ENCODE data around the gene UFD1. TPM values are rescaled to one million over a fixed set of nuclear protein-coding genes. Genes with fewer than 3 reads are reported as not detected.

The UFD1 gene
- total and polyA plus RNA-seq, 2 of the 13 experiments (the other 11 are each of a cell fraction or from before 2014, with no cell fraction given) = 47.9 to 51.1 TPM

- TF ChIP-seq, protein P1, sequence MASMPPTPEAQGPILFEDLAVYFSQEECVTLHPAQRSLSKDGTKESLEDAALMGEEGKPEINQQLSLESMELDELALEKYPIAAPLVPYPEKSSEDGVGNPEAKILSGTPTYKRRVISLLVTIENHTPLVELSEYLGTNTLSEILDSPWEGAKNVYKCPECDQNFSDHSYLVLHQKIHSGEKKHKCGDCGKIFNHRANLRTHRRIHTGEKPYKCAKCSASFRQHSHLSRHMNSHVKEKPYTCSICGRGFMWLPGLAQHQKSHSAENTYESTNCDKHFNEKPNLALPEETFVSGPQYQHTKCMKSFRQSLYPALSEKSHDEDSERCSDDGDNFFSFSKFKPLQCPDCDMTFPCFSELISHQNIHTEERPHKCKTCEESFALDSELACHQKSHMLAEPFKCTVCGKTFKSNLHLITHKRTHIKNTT (CRISPR knock-in tag; IDR thresholded peaks at IDR 0.05) = no peak
- TF ChIP-seq BRD4 (CRISPR knock-in tag; IDR thresholded peaks at IDR 0.05) (no peak), POLR2A (IDR thresholded peaks at IDR 0.05; ENCODE audit: insufficient read depth in 1 of 2, low read depth in 2 of 2, low read length in 2 of 2) (peak; percentile 55 to 87; a peak in 3 of 4 replicates), HOXA5 (CRISPR knock-in tag; IDR thresholded peaks at IDR 0.05) (peak; percentile 20; the same call in 1 of the 2 replicates), ZNF30 (CRISPR knock-in tag; IDR thresholded peaks at IDR 0.05) (no peak), NFYC (CRISPR knock-in tag; IDR thresholded peaks at IDR 0.05) (peak; percentile 95), ONECUT2 (CRISPR knock-in tag; IDR thresholded peaks at IDR 0.05) (no peak), ZBTB1 (CRISPR knock-in tag; IDR thresholded peaks at IDR 0.05; ENCODE audit: borderline replicate concordance) (no peak), ZNF382 (CRISPR knock-in tag; IDR thresholded peaks at IDR 0.05; ENCODE audit: borderline replicate concordance) (no peak), ZNF724P (CRISPR knock-in tag; IDR thresholded peaks at IDR 0.05; ENCODE audit: borderline replicate concordance) (no peak), ZKSCAN1 (IDR thresholded peaks at IDR 0.05; ENCODE audit: low read length) (no peak), JARID2 (CRISPR knock-in tag; IDR thresholded peaks at IDR 0.05; ENCODE audit: insufficient replicate concordance) (no peak), ZXDC (CRISPR knock-in tag; IDR thresholded peaks at IDR 0.05) (0 out of 2 replicates have a peak, but pooled peaks have one; percentile 15), ZNF17 (CRISPR knock-in tag; IDR thresholded peaks at IDR 0.05) (no peak)
- TF ChIP-seq, protein P2, sequence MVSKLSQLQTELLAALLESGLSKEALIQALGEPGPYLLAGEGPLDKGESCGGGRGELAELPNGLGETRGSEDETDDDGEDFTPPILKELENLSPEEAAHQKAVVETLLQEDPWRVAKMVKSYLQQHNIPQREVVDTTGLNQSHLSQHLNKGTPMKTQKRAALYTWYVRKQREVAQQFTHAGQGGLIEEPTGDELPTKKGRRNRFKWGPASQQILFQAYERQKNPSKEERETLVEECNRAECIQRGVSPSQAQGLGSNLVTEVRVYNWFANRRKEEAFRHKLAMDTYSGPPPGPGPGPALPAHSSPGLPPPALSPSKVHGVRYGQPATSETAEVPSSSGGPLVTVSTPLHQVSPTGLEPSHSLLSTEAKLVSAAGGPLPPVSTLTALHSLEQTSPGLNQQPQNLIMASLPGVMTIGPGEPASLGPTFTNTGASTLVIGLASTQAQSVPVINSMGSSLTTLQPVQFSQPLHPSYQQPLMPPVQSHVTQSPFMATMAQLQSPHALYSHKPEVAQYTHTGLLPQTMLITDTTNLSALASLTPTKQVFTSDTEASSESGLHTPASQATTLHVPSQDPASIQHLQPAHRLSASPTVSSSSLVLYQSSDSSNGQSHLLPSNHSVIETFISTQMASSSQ (IDR thresholded peaks at IDR 0.05; ENCODE audit: low read depth) = no peak
- TF ChIP-seq, protein P2 (CRISPR knock-in tag; IDR thresholded peaks at IDR 0.05; ENCODE audit: borderline replicate concordance) = 0 out of 2 replicates have a peak, but pooled peaks have one; percentile 9
- TF ChIP-seq, protein P3, sequence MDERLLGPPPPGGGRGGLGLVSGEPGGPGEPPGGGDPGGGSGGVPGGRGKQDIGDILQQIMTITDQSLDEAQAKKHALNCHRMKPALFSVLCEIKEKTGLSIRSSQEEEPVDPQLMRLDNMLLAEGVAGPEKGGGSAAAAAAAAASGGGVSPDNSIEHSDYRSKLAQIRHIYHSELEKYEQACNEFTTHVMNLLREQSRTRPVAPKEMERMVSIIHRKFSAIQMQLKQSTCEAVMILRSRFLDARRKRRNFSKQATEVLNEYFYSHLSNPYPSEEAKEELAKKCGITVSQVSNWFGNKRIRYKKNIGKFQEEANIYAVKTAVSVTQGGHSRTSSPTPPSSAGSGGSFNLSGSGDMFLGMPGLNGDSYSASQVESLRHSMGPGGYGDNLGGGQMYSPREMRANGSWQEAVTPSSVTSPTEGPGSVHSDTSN (CRISPR knock-in tag; IDR thresholded peaks at IDR 0.05) = peak; percentile 93
Measured at GRCh38 chr22:19447330-19448075, 31.5 kb downstream of the UFD1 start, which contains the start of gene C22orf39 (continued).

Measured in HepG2 (cell line).